Endothelial cell (in vitro differentiated cells): ENCODE results near the gene BTN3A1. TPM values are rescaled to one million over a fixed set of nuclear protein-coding genes. Genes with fewer than 3 reads are reported as not detected.

ENCODE experiments used
- DNase-seq: peaks from one replicate; pipeline ENCODE4 v3.0.0; 2021; ENCODE audit warnings: low spot score
- H3K27ac Mint-ChIP-seq: one replicate; pipeline ENCODE4 v1.8.0; 2021; ENCODE audit warnings: mixed read lengths, inconsistent platforms; ENCODE audit not compliant: unreplicated experiment
- H3K27me3 Mint-ChIP-seq: one replicate; pipeline ENCODE4 v1.8.0; 2021; ENCODE audit warnings: mild to moderate bottlenecking, moderate library complexity, mixed read lengths, inconsistent platforms; ENCODE audit not compliant: unreplicated experiment
- H3K36me3 Mint-ChIP-seq: one replicate; pipeline ENCODE4 v1.8.0; 2021; ENCODE audit warnings: mild to moderate bottlenecking, low read depth, mixed read lengths, inconsistent platforms; ENCODE audit not compliant: unreplicated experiment
- H3K4me1 Mint-ChIP-seq: one replicate; pipeline ENCODE4 v1.8.0; 2021; ENCODE audit warnings: mild to moderate bottlenecking, mixed read lengths, inconsistent platforms; ENCODE audit not compliant: unreplicated experiment
- H3K4me3 Mint-ChIP-seq: one replicate; pipeline ENCODE4 v1.8.0; 2021; ENCODE audit warnings: mild to moderate bottlenecking, mixed read lengths, inconsistent platforms; ENCODE audit not compliant: unreplicated experiment
- H3K9me3 Mint-ChIP-seq: one replicate; pipeline ENCODE4 v1.8.0; 2021; ENCODE audit warnings: mixed read lengths, inconsistent platforms; ENCODE audit not compliant: unreplicated experiment
- CTCF ChIP-seq: fragments of 200-600 bp; sonication (generic); IDR thresholded peaks from one replicate; pipeline ENCODE4 v1.5.0; 2021; ENCODE audit warnings: antibody characterized with exemption; ENCODE audit not compliant: unreplicated experiment
- total RNA-seq: library from RNA; stranded (reverse); fragmentation: NEBNext Ultra II Directional; extraction: Animal tissue kit (Norgen Biotek cat#: 25700); gene quantifications from one replicate; pipeline ENCODE4 v1.2.1, GENCODE V29; 2021; ENCODE audit not compliant: unreplicated experiment

Gene BTN3A1
- total RNA-seq, 1 donor from 2014 or later: 7.1 TPM

GRCh38 chr6:26438000-26438399 is 35.9 kb downstream of the BTN3A1 start:
- DNase-seq: no peak
- no peak overlapping the region for H3K27ac Mint-ChIP-seq
- peaks cover 5% of the 10 kb centered on the region for H3K9me3 Mint-ChIP-seq
- peaks cover 3% of the 10 kb centered on the region for H3K27me3 Mint-ChIP-seq
- TF ChIP-seq CTCF: no peak
- no peaks in the 10 kb centered on the region for H3K4me1 Mint-ChIP-seq
- peaks cover 23% of the 10 kb centered on the region for H3K36me3 Mint-ChIP-seq
- H3K4me3 Mint-ChIP-seq: no peak overlapping the region

GRCh38 chr6:26439151-26440125 is 37.4 kb downstream of the BTN3A1 start:
- TF ChIP-seq CTCF: no peak
- H3K4me1 Mint-ChIP-seq: peaks cover 6% of the 10 kb centered on the region
- peaks cover 3% of the 10 kb centered on the region for H3K27me3 Mint-ChIP-seq
- H3K36me3 Mint-ChIP-seq: peaks cover 11% of the 10 kb centered on the region
- DNase-seq: no peak
- H3K4me3 Mint-ChIP-seq: no peak overlapping the region
- H3K27ac Mint-ChIP-seq: no peak overlapping the region
- H3K9me3 Mint-ChIP-seq: no peaks in the 10 kb centered on the region

GRCh38 chr6:26440977-26441358 is 38.9 kb downstream of the BTN3A1 start:
- Mint-ChIP-seq H3K27me3 (peaks cover 6% of the 10 kb centered on the region), H3K4me3 (no peak overlapping the region), H3K27ac (no peak overlapping the region), H3K4me1 (peaks cover 21% of the 10 kb centered on the region), H3K9me3 (no peaks in the 10 kb centered on the region), H3K36me3 (peaks cover 10% of the 10 kb centered on the region)
- TF ChIP-seq CTCF: no peak
- DNase-seq: no peak

GRCh38 chr6:26441977-26442376 is 39.9 kb downstream of the BTN3A1 start:
- H3K36me3 Mint-ChIP-seq: peaks cover 3% of the 10 kb centered on the region
- TF ChIP-seq CTCF: no peak
- H3K27ac Mint-ChIP-seq: no peak overlapping the region
- peaks cover 23% of the 10 kb centered on the region for H3K4me1 Mint-ChIP-seq
- H3K27me3 Mint-ChIP-seq: peaks cover 4% of the 10 kb centered on the region
- no peak for DNase-seq
- H3K4me3 Mint-ChIP-seq: no peak overlapping the region
- H3K9me3 Mint-ChIP-seq: no peaks in the 10 kb centered on the region
